Measurements from ENCODE around the gene PPP1R14C. TPM values are rescaled to one million over a fixed set of nuclear protein-coding genes. Genes with fewer than 3 reads are reported as not detected.

Gene PPP1R14C
- total RNA-seq, 4 donors from 2014 or later, result 2.1 to 2.9 TPM; not detected in 2

- Histone ChIP-seq H3K36me3 (no peaks in the 10 kb centered on the region), H3K27me3 (no peaks in the 10 kb centered on the region), H3K4me1 (no peaks in the 10 kb centered on the region), H3K4me3 (no peak overlapping the region), H3K27ac (no peak overlapping the region), H3K9me3 (no peaks in the 10 kb centered on the region)
- TF ChIP-seq CTCF (IDR thresholded peaks at IDR 0.05), result no peak
- no peak for TF ChIP-seq POLR2A (IDR thresholded peaks at IDR 0.05)
- DNase-seq, result no peak
- intact Hi-C loops (cut with DNase I; ENCODE audit: low total_unique reads), result no loop called here
Observed at GRCh38 chr6:150198532-150198931, 55.7 kb downstream of the PPP1R14C start.

GRCh38 chr6:150199241-150199640 is 56.4 kb downstream of the PPP1R14C start:
- no peak overlapping the region for H3K4me3 ChIP-seq
- no peak for DNase-seq
- no peak overlapping the region for H3K27ac ChIP-seq
- H3K36me3 ChIP-seq, result no peaks in the 10 kb centered on the region
- H3K27me3 ChIP-seq, result no peaks in the 10 kb centered on the region
- TF ChIP-seq CTCF (IDR thresholded peaks at IDR 0.05) (no peak), POLR2A (IDR thresholded peaks at IDR 0.05) (no peak)
- H3K4me1 ChIP-seq, result no peaks in the 10 kb centered on the region
- no peaks in the 10 kb centered on the region for H3K9me3 ChIP-seq
- intact Hi-C loops (cut with DNase I; ENCODE audit: low total_unique reads), result no loop called here

GRCh38 chr6:150200428-150201100 is 57.7 kb downstream of the PPP1R14C start:
- intact Hi-C loops (cut with DNase I; ENCODE audit: low total_unique reads), result no loop called here
- no peak overlapping the region for H3K4me3 ChIP-seq
- no peaks in the 10 kb centered on the region for H3K9me3 ChIP-seq
- DNase-seq, result no peak
- no peak for TF ChIP-seq POLR2A (IDR thresholded peaks at IDR 0.05)
- TF ChIP-seq CTCF (IDR thresholded peaks at IDR 0.05), result no peak
- no peaks in the 10 kb centered on the region for H3K4me1 ChIP-seq
- H3K27me3 ChIP-seq, result no peaks in the 10 kb centered on the region
- no peak overlapping the region for H3K27ac ChIP-seq
- no peaks in the 10 kb centered on the region for H3K36me3 ChIP-seq

- H3K36me3 ChIP-seq, result no peaks in the 10 kb centered on the region
- H3K4me3 ChIP-seq, result no peak overlapping the region
- no peaks in the 10 kb centered on the region for H3K9me3 ChIP-seq
- TF ChIP-seq CTCF (IDR thresholded peaks at IDR 0.05) (no peak), POLR2A (IDR thresholded peaks at IDR 0.05) (no peak)
- H3K4me1 ChIP-seq, result no peaks in the 10 kb centered on the region
- no peak for DNase-seq
- H3K27me3 ChIP-seq, result no peaks in the 10 kb centered on the region
- intact Hi-C loops (cut with DNase I; ENCODE audit: low total_unique reads), result no loop called here
- H3K27ac ChIP-seq, result no peak overlapping the region
Observed at GRCh38 chr6:150201285-150201684, 58.4 kb downstream of the PPP1R14C start.

GRCh38 chr6:150201772-150202329 is 59.0 kb downstream of the PPP1R14C start:
- Histone ChIP-seq H3K4me3 (no peak overlapping the region), H3K27ac (no peak overlapping the region), H3K4me1 (no peaks in the 10 kb centered on the region), H3K36me3 (no peaks in the 10 kb centered on the region), H3K9me3 (no peaks in the 10 kb centered on the region), H3K27me3 (no peaks in the 10 kb centered on the region)
- intact Hi-C loops (cut with DNase I; ENCODE audit: low total_unique reads), result no loop called here
- TF ChIP-seq CTCF (IDR thresholded peaks at IDR 0.05), result no peak
- no peak for TF ChIP-seq POLR2A (IDR thresholded peaks at IDR 0.05)
- no peak for DNase-seq

All from uterus (tissue), 4 donors.